Measurements from ENCODE around the gene BNIP5.

The BNIP5 gene

GRCh38 chr6:36266913-36267644, 69.6 kb downstream of the BNIP5 start:
- no peak for DNase-seq (ENCODE audit: low spot score)

Measured in globus pallidus (tissue), 1 donor.